ELF-1 (cell line): ENCODE measurements around the gene CUTA.
A peak's percentile ranks its signal among the peaks of the same experiment; 100 is the strongest.

ENCODE experiments used
- DNase-seq: peaks from one replicate; pipeline ENCODE4 v3.0.0-alpha.2; 2016; ENCODE audit warnings: low read depth, low spot score

Gene CUTA

DNA sequence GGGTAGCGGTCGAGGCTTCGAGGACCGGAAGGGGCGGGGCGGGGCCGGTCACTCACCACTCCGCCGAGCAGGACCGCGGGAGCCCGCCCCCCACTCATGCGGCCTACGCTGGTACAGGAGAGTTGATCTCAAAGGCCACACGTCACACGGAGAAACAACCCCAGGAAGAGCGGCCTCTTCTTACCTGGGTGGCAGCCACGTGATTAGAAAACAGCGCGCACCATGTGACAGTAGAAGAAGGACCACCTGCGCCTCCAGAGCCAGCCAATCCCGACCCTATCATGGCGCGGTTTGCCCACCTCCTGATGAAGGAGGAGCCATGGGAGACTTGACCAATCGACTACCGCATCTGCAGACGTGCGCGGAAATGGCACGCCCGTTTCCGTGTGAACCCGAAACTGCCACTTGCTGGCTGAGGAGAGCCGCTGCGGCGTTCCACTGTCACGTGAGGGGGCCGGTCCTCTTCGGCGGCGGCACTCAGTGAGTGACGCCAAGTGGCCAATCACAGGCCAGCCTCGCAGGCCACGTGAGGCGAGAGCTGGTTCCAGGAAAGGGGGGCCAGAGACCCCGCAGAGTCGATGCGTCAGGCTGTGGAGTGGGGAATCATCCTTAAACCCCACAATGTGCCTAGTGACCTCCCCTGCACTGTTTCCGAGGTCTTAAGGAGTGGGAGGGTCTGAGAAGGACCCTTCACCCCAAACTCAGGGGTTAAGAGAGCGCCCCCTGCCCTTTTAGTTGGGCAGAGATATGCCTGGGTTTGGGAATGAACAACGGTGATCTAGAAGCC lies at the start of gene CUTA:
Gene CUTA (minus strand): TSS at position 205 of the 787 bp plus-strand sequence. CDS start 107 bp downstream, at position 98.
- peak; percentile 100 for DNase-seq

DNA sequence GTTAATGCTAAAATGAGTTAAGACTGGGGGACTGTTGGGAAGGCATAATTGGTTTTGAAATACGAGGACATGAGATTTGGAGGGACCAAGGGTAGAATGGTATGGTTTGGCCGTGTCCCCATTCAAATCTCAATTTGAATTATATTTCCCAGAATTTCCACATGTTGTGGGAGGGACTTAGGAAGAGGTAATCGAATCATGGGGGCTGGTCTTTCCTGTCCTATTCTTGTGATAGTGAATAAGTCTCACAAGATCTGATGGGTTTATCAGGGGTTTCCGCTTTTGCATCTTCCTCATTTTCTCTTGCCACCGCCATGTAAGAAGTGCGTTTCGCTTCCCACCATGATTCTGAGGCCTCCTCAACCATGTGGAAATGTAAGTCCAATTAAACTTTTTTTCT lies 49.2 kb upstream of the CUTA start:
- DNase-seq: no peak

DNA sequence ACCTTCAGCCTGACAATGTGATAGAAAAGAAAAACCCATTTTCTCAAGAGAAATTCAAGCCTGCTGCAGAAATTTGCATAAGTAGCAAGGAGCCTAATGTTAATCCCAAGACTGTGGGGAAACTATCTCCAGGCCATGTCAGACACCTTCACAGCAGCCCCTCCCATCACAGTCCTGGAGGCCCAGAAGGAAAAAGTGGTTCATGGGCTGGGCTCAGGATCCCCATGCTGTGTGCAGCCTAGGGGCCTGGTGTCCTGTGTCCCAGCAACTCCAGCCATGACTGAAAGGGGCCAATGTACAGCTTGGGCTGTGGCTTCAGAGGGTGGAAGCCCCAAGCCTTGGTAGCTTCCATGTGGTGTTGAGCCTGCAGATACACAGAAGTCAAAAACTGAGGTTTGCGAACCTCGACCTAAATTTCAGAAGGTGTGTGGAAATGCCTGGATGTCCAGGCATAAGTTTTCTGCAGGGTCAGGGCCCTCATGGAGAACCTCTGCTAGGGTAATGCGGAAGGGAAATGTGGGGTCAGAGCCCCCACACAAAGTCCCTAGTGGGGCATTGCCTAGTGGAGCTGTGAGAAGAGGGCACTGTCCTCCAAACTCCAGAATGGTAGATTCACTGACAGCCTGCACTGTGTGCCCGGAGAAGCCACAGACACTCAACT lies 48.3 kb upstream of the CUTA start:
- no peak for DNase-seq

DNA sequence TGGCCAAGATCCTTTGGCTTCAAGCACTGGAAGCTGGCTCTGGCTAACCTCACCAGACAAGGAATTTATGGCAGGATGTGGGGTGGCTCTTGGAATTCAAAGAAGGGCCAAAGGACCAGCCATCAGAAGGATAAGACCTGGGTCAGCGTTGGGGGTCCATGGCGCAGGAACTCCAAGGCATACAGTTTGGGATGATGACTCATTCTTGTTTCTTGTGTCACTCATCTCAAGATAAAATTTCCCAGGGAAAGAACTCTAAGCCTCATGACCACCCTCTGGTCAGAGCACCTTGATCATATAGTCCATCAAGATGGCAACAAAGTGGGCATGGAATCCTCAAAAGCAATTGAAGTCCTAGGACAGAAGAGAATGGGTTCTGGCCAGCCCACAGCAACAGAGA lies 41.3 kb upstream of the CUTA start:
- no peak for DNase-seq

GRCh38 chr6:33458676-33459075 lies 40.8 kb upstream of the CUTA start:
- DNase-seq: no peak

DNA sequence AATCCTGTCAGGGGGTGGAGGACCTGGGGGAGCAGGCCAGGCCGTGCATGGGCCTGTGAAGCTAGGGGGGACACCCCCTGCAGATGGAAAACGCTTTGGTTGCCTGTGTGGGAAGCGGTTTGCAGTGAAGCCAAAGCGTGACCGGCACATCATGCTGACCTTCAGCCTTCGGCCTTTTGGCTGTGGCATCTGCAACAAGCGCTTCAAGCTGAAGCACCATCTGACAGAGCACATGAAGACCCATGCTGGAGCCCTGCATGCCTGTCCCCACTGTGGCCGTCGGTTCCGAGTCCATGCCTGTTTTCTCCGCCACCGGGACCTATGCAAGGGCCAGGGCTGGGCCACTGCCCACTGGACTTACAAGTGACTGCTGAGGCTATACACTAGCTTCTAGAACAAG lies 38.2 kb upstream of the CUTA start:
- DNase-seq: no peak

- DNase-seq: peak; percentile 6
Measured at GRCh38 chr6:33455051-33455450, 37.1 kb upstream of the CUTA start.

DNA sequence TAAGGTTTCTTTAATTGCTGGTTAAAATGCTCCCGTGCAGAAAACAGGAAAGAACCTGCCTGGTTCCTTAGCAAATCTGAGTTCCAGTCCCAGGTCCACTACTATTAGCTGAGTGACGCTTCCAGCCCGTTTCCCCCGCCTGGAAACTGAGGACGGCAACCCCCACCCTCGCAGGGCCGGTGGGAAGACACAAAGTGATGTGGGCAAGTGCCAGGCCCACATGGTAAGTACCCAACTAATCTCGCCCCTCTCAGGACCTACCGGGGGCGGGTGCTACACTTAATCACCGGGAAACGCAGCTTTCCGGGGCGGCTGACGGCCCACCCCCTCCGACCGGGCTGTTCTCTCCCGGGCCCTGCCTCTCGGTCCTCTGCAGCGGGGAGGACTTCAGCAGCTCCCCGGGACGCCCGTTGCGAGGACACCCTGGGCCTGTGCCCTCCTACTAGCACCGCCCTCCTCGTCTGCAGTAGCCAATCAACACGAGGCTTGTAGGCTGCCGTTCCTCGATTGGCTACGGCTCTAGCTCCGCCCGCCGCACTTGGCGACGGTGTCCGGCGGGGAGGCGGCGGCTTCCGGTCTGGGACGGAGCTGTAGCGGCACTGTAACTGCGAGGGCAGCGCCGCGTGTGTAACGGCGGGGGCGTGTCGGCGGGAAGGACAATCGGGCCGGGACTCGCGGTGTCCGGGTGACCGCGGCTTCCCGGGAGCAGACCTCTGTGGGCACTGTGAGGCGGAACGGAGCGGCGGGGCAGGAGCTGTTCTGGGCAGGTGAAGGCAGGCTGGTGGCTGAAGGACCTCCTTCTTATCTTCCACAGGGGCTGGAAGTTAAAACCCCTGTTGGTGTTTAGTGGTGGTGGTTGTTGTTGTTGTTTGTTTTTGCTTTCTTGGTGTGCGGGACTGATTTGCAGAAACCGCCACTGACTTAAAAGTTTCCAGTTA lies 36.4 kb upstream of the CUTA start, which contains the start of gene ZBTB9:
Gene ZBTB9 (plus strand): TSS at position 568 of the 938 bp plus-strand sequence. CDS start 525 bp downstream, outside the sequence.
- DNase-seq: peak; percentile 98

DNA sequence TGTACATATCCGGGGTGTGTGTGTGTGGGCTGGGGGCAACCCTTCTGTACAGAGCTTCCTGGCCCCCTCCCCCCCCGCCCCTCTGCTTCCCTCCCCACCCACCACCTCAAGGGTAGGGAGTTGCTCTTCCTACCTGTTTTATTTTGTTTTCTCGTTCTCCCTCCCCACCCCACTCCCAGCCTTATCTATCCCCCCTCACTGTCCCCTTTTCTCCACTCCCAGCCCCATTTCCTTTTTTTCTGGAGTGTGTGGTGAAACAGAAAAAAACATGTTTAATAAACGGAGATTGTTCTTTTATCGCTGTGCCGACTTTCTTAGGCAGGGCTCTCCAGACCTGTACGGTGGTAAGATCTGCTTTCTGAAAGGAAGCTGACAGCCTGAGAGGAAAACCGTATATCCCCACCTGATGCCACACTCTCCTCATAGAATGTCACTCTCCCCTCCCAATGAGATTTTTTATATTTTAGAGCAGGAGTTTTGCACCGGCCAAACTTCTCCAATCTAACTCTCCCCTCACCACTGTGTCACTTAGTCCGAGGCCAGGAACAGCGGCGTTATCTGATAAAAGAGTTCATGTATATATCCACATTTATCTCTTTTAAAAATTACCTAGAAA lies 35.6 kb upstream of the CUTA start:
- DNase-seq: no peak

GRCh38 chr6:33452496-33452895 lies 34.6 kb upstream of the CUTA start:
- DNase-seq: no peak

DNA sequence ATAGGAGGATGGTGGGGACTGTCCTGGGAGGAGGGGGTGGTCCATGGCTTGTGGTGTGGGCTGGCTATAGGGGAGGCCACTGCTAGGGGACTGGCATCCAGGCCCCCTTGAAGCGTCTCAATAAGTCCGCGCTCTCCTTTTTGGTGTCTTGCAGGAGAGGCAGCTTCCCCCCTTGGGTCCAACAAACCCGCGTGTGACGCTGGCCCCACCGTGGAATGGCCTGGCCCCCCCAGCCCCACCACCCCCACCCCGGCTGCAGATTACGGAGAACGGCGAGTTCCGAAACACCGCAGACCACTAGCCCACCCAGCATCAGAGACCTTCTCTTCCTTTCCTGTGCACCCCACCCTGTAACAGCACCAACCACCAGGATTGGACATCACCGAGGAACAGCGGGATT lies 33.7 kb upstream of the CUTA start:
- DNase-seq: no peak

GRCh38 chr6:33450434-33450833 lies 32.5 kb upstream of the CUTA start:
- no peak for DNase-seq

- DNase-seq: no peak
Measured at GRCh38 chr6:33446356-33446755, 28.4 kb upstream of the CUTA start.

GRCh38 chr6:33445119-33445603 lies 27.3 kb upstream of the CUTA start:
- DNase-seq: no peak

DNA sequence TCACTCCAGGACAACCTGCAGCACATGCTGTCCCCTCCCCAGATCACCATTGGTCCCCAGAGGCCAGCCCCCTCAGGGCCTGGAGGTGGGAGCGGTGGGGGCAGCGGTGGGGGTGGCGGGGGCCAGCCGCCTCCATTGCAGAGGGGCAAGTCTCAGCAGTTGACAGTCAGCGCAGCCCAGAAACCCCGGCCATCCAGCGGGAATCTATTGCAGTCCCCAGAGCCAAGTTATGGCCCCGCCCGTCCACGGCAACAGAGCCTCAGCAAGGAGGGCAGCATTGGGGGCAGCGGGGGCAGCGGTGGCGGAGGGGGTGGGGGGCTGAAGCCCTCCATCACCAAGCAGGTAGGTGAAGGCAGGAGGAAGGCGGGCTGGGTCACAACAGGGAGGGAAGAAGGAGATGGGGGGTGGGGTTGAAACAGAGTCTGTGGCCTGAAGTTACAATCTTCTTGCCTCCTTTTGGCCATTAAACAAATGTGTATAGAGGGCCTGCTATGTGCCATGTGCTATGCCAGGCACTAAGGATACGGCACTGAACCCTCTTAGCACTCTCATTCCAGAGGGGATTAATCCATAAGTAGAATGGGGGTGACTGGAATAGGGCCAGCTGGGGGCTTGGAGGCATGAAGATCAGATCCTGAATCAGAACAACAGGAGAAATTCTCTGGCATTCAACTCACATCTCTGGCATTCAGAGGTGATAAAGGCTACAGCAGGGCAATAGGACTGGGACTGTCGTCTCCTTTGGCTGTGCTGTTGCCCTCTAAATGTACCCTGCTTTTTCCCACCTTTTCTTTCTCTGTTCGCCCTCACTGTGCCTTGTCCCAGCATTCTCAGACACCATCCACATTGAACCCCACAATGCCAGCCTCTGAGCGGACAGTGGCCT lies 26.0 kb upstream of the CUTA start:
- no peak for DNase-seq

GRCh38 chr6:33443025-33443424 lies 25.1 kb upstream of the CUTA start:
- no peak for DNase-seq

GRCh38 chr6:33442283-33442682 lies 24.4 kb upstream of the CUTA start:
- no peak for DNase-seq

DNA sequence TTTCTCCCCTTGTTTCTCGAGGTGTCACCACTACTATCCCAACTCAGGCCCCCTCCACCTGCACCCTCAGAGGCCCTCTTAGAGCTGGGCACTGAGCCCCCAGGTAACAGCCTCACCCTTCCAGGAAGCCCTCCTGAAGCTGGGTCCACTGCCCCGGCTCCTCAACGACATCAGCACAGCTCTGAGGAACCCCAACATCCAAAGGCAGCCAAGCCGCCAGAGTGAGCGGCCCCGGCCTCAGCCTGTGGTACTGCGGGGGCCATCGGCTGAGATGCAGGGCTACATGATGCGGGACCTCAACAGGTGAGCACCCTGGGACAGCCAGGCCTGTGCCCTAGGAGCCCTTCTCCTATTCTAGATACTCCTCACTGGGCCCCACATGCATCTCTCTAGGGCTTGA lies 23.6 kb upstream of the CUTA start:
- no peak for DNase-seq

DNA sequence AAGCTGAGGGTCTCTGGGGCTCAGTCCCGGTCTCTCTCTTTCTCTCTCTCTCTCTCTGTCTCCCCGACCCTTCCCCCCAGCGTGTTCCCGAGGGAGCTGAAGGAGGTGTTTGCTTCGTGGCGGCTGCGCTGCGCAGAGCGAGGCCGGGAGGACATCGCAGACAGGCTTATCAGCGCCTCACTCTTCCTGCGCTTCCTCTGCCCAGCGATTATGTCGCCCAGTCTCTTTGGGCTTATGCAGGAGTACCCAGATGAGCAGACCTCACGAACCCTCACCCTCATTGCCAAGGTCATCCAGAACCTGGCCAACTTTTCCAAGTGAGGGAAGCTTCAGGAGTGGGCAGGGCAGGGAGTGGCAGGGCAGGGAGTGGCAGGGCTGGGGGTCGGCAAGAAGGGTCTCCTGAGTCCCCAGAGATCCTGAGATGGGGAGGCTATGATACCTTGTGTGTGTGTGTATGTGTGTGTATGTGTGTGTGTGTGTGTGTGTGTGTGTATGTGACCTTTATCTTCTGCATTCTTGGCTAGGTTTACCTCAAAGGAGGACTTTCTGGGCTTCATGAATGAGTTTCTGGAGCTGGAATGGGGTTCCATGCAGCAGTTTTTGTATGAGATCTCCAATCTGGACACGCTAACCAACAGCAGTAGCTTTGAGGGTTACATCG lies 22.9 kb upstream of the CUTA start:
- no peak for DNase-seq
